ENCODE data around the gene PDIK1L.

- TF ChIP-seq POLR2A (IDR thresholded peaks at IDR 0.05) (no peak), CTCF (IDR thresholded peaks at IDR 0.05 in 4 of 5, conservative IDR thresholded peaks at IDR 0.05 in 1 of 5) (no peak)
Observed at GRCh38 chr1:26069941-26070295, 41.7 kb upstream of the PDIK1L start.
